A673 (cell line): Measurements from ENCODE around the gene AOPEP. TPM values are rescaled to one million over a fixed set of nuclear protein-coding genes. Genes with fewer than 3 reads are reported as not detected.

Source experiments
- BruUV-seq: library from RNA; stranded (reverse); fragments of 400-500 nt; replicated peaks from 2 replicates; lab custom pipeline; 2021; lab: Mats Ljungman, UMichigan
- CTCF ChIA-PET: fragments of 300-600 bp; sonication (Branson Sonifier 250); formaldehyde crosslinking; loops from one replicate; lab custom pipeline; 2022; ENCODE audit warnings: antibody characterized with exemption; lab: Charles Lee
- POLR2A ChIA-PET: fragments of 300-600 bp; sonication (Branson Sonifier 250); formaldehyde crosslinking; loops from one replicate; lab custom pipeline; 2022; ENCODE audit warnings: antibody characterized with exemption; ENCODE audit not compliant: low non-redundant PET; lab: Charles Lee
- DNase-seq: peaks from one replicate; pipeline ENCODE4 v3.0.0-alpha.2; 2015; ENCODE audit warnings: low spot score
- H3K27ac ChIP-seq: fragments of 200-600 bp; sonication (generic); 2 replicates; pipeline ENCODE4 v1.5.1; 2016; ENCODE audit warnings: mixed run types, low read depth, mild to moderate bottlenecking, mixed read lengths, antibody characterized with exemption, low read length; ENCODE audit not compliant: poor library complexity, severe bottlenecking
- H3K27me3 ChIP-seq: fragments of 200-600 bp; sonication (generic); replicated peaks from 2 replicates; pipeline ENCODE4 v1.6.1; 2017; ENCODE audit warnings: mixed run types, low read depth, mild to moderate bottlenecking, mixed read lengths, antibody characterized with exemption, low read length; ENCODE audit not compliant: insufficient read depth, poor library complexity
- H3K36me3 ChIP-seq: fragments of 200-600 bp; sonication (generic); 2 replicates; pipeline ENCODE4 v1.6.1; 2016; ENCODE audit warnings: mixed run types, mild to moderate bottlenecking, mixed read lengths, antibody characterized with exemption, low read length; ENCODE audit not compliant: insufficient read depth, poor library complexity, severe bottlenecking
- H3K4me1 ChIP-seq: fragments of 200-600 bp; sonication (generic); 2 replicates; pipeline ENCODE4 v1.6.1; 2017; ENCODE audit warnings: mixed run types, mild to moderate bottlenecking, mixed read lengths, antibody characterized with exemption, low read length; ENCODE audit not compliant: insufficient read depth, poor library complexity, severe bottlenecking
- H3K4me3 ChIP-seq: fragments of 200-600 bp; sonication (generic); 2 replicates; pipeline ENCODE4 v1.5.1; 2016; ENCODE audit warnings: low read depth, mixed run types, mild to moderate bottlenecking, mixed read lengths, low read length; ENCODE audit not compliant: poor library complexity, severe bottlenecking
- H3K9me3 ChIP-seq: fragments of 200-600 bp; sonication (generic); 2 replicates; pipeline ENCODE4 v1.6.1; 2016; ENCODE audit warnings: mixed run types, low read depth, mild to moderate bottlenecking, mixed read lengths, antibody characterized with exemption, low read length; ENCODE audit not compliant: poor library complexity, severe bottlenecking
- EZH2 ChIP-seq: fragments of 200-600 bp; sonication (generic); IDR thresholded peaks from 2 replicates; pipeline ENCODE4 v1.6.1; 2017; ENCODE audit warnings: borderline replicate concordance, low read depth, mild to moderate bottlenecking, mixed read lengths, antibody characterized with exemption, low read length; ENCODE audit not compliant: poor library complexity, severe bottlenecking
- intact Hi-C: fragments of 100-400 bp; cut with micrococcal nuclease; formaldehyde crosslinking; loops from one replicate; pipeline ENCODE4 v1.10.0; 2022; ENCODE audit not compliant: unreplicated experiment
- total RNA-seq: library from RNA; stranded (reverse); gene quantifications from 2 replicates; pipeline ENCODE4 v1.2.3, GENCODE V29; 2021
- TF ChIP-seq, protein P1 (sequence below): fragments of 300-800, 200-600 bp; sonication (generic); conservative IDR thresholded peaks from 2 replicates; pipeline ENCODE4 v1.5.1; 2017; ENCODE audit warnings: low read depth, mild to moderate bottlenecking, antibody characterized with exemption, low read length, moderate library complexity, mixed read lengths

The AOPEP gene
- total RNA-seq, 1 experiment from 2014 or later = 17.5 TPM

DNA sequence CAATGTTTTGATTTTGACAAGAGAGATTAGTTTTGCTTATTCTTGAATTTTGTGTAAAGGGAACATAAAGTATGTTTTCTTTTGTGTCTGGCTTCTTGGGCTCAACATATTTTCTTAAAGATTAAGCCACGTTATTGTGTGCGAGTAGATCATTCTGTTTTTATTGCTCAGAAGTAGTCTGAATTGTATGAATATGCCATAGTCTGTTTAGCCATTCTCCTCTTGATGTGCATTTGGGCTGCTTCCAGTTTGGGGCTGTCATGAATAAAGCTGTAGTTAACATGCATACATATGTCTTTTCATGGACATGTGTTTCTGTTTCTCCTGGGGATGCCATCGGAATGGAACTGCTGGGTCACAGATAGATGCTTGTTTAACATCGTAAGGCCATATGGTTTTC, 392.1 kb downstream of the AOPEP start:
- Histone ChIP-seq H3K27ac (no peak overlapping the region), H3K4me1 (no peaks in the 10 kb centered on the region), H3K9me3 (no peaks in the 10 kb centered on the region), H3K27me3 (no peaks in the 10 kb centered on the region), H3K36me3 (no peaks in the 10 kb centered on the region), H3K4me3 (no peak overlapping the region)
- DNase-seq = no peak
- TF ChIP-seq, protein P1, sequence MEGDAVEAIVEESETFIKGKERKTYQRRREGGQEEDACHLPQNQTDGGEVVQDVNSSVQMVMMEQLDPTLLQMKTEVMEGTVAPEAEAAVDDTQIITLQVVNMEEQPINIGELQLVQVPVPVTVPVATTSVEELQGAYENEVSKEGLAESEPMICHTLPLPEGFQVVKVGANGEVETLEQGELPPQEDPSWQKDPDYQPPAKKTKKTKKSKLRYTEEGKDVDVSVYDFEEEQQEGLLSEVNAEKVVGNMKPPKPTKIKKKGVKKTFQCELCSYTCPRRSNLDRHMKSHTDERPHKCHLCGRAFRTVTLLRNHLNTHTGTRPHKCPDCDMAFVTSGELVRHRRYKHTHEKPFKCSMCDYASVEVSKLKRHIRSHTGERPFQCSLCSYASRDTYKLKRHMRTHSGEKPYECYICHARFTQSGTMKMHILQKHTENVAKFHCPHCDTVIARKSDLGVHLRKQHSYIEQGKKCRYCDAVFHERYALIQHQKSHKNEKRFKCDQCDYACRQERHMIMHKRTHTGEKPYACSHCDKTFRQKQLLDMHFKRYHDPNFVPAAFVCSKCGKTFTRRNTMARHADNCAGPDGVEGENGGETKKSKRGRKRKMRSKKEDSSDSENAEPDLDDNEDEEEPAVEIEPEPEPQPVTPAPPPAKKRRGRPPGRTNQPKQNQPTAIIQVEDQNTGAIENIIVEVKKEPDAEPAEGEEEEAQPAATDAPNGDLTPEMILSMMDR = no peak
- TF ChIP-seq EZH2 = no peak
- intact Hi-C loops = no loop called here
- BruUV-seq = no TSS peak
- ChIA-PET CTCF (no interaction called here), POLR2A (no interaction called here)

DNA sequence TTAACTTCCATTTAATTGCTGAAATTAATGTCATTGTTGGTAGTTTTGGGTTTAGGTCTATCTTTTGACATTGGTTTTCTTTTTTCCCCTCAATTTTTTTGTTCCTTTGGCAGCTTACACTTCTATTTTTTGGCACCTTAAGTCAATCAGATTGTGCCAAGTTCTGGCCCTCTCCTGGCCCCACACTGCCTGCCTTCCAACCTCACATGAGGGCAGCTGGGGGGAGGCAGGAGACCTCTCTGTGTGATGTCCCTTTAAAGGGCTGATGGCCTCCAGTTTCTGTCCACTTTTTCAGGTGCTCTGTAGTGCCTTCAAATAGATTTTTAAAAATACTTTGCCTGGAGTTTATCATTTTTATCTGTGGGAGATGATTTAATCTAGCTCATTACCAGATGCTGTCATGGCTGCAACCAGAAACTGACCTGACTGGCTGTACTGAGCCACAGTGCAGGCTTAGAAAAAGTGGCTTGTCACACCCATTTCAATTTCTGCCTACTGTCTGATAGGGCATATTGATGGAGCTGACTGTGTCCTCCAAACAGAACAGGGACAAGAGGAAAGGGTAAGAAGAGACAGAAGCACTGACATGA, 394.4 kb downstream of the AOPEP start:
- no peak for TF ChIP-seq EZH2
- TF ChIP-seq, protein P1 = no peak
- intact Hi-C loops = no loop called here
- Histone ChIP-seq H3K9me3 (no peaks in the 10 kb centered on the region), H3K4me3 (no peak overlapping the region), H3K27me3 (no peaks in the 10 kb centered on the region), H3K27ac (no peak overlapping the region), H3K4me1 (no peaks in the 10 kb centered on the region), H3K36me3 (no peaks in the 10 kb centered on the region)
- DNase-seq = no peak
- POLR2A ChIA-PET = interaction anchor here (0.6 kb wide), 1 partner anchor 463 kb away, joined by 3 read pairs; no protein-coding TSS in a partner anchor
- no TSS peak for BruUV-seq
- CTCF ChIA-PET = no interaction called here

- DNase-seq = no peak
- ChIA-PET POLR2A (interaction anchor here (0.7 kb wide), 1 partner anchor 319 kb away, joined by 3 read pairs; no protein-coding TSS in a partner anchor), CTCF (no interaction called here)
- Histone ChIP-seq H3K27me3 (no peaks in the 10 kb centered on the region), H3K4me3 (no peak overlapping the region), H3K27ac (no peak overlapping the region), H3K4me1 (no peaks in the 10 kb centered on the region), H3K36me3 (no peaks in the 10 kb centered on the region), H3K9me3 (no peaks in the 10 kb centered on the region)
- TF ChIP-seq, protein P1 = no peak
- TF ChIP-seq EZH2 = no peak
- BruUV-seq = no TSS peak
- intact Hi-C loops = no loop called here
These were observed 398.3 kb downstream of the AOPEP start for GRCh38 chr9:95124582-95125367.
